HG03439 (cell line): ENCODE measurements around the gene RPL4.
"Not testable (repeated sequence)": the region's sequence is repeated elsewhere in the genome, so short reads cannot be mapped to it uniquely, and the experiment has no call there.

Source experiments
- ATAC-seq: cut with Tn5 transposase; IDR thresholded peaks from one replicate; pipeline ENCODE4 v1.9.1; 2021; ENCODE audit warnings: mild to moderate bottlenecking, moderate library complexity; ENCODE audit not compliant: unreplicated experiment

RPL4 gene

DNA sequence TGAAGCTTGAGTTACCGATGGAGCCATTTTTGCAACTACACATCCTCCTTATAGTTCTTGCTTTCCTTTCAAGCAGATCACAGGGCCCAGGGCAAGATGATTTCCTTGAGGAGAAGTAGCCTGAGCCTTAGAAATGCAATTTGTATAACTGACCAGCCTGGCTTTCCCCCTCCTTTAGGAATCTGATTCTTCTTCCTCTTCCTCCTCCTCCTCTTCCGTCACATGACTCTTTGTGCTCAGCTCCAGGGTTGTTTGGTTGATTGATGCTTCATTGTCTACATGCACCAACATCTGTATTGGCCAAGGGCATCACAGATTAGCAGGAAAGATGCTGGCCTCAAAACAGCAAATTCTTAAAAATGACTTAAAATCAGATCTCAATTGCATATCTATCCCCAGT, 10.4 kb downstream of the RPL4 start:
- no peak for ATAC-seq

GRCh38 chr15:66491846-66492245, 12.8 kb downstream of the RPL4 start:
- ATAC-seq, result no peak

DNA sequence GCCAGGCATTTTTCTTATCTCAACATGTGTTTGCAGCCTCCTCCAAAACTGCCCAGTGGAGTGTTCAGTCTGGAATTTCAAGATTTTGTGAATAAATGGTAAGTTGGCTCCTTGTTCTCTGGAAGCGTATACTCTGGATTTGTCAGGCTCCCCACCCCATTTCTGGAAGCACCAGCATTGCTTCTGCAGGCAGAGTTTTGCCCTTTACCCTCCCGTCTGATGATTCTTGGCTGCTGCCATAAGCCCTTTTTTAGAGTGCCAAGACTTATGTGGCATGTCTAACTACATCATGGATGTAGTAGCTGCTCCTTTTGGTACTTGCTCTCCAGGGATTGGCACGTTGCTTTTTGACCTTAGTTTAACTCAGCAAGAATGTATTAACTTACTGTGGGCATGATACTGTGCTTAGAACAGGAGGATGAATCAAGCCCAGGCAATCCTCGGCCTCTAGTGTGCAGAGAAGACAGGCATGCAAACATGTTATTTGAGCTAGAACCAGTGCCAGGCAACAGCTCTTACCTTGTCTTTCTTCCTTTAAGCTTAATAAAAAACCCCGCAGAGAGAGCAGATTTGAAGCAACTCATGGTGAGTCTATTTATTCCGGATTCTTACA, 15.4 kb downstream of the RPL4 start:
- ATAC-seq, result no peak

DNA sequence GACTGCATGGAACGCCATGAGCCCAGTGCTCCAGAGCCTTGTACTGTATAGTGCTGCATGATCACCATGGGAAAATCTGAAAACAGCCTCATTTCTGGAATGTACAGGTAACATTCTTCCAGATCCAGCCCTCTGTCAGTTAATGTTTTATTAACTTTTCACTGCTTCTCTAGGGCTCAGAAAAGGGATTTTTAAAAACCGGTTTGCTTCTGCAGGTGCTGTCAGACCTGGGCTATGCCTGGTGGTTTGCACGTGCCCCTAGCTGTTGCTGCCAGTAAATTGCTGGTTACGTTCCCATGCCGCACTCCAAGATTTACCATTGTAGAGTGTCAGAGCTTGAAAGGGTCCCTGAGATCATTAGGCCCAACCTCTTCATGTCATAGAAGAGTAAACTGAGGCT, 16.1 kb downstream of the RPL4 start:
- no peak for ATAC-seq

DNA sequence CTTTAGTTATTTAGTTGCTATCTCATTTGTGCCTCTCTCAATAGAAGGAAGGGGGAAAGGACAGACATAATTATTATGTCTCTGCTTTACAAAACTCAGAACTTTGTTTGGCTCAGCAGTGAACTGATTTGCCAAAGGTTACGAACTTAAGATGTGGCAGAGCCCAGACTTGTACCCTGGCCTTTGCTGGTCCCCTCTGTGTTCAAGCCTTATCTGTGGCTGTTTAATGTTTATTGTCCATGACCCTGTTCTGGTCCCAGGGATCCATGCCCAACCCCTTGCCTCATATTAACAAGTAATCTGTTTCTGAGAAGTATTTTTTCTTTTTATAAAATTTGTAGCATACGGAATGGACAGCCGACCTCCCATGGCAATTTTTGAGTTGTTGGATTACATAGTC, 17.8 kb downstream of the RPL4 start:
- ATAC-seq, result no peak

DNA sequence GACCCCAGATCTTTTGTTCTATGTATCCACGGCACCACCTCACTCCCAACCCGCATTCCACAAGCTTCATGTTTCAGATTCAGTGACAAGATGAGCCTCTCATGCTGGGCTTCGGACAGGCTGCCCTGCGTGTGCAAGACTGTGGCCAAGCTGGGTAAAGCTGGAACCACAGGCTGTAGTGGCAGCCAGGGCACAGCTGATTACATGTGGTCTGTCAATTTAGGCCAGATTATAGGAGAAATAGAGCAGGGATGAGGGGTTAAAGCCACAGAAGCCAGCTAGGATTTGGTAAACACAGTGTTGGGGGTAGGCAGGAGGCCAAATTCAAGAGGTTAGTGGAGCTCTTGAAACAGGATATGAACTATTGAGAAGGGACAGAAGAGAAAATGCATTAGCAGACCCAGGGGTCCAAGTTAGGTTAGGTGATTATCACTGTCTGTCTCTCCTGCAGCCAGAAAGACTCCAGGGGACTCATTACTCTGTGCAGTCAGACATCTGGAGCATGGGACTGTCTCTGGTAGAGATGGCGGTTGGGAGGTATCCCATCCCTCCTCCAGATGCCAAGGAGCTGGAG, 20.0 kb downstream of the RPL4 start:
- no peak for ATAC-seq

DNA sequence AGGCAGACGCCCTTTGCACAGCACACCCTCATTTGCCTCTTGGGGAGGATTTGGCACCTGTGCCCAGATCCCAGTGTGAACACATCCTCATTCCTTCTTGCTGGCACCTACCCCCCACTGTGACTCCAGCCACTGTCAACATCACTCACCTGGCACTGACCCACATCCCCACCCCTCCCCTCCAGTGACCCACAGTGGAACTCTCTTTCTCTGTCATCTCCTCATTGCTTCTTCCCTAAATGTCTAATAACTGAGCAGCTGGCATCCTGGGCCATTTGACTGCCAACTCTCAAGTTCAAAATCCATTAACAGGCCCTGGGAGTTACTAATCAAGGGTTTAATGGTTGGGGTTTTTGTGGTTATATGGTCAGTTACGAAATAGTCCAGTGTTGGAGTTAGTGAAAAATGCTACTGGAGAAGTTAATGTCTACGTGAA, 21.5 kb downstream of the RPL4 start:
- ATAC-seq, result no peak

DNA sequence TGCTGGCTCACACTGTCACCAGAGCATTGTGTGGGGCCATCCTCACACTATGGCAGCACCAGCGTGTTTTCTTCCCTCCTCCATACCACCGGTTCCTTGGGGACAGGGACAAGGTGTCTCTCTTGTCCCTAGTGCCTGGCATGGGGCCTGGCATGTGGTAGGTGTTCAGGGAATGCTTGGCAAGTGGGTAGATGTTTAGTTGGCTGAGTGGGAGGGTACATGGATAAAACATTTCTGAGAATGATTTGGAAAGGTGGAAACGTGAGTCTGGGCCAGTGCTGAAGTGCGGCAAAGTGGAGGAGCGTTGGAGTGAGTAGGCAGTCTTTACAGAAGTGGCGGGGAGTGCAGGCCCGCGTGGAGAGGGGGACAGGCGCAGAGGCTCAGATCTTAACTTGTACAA, 22.1 kb downstream of the RPL4 start:
- no peak for ATAC-seq

DNA sequence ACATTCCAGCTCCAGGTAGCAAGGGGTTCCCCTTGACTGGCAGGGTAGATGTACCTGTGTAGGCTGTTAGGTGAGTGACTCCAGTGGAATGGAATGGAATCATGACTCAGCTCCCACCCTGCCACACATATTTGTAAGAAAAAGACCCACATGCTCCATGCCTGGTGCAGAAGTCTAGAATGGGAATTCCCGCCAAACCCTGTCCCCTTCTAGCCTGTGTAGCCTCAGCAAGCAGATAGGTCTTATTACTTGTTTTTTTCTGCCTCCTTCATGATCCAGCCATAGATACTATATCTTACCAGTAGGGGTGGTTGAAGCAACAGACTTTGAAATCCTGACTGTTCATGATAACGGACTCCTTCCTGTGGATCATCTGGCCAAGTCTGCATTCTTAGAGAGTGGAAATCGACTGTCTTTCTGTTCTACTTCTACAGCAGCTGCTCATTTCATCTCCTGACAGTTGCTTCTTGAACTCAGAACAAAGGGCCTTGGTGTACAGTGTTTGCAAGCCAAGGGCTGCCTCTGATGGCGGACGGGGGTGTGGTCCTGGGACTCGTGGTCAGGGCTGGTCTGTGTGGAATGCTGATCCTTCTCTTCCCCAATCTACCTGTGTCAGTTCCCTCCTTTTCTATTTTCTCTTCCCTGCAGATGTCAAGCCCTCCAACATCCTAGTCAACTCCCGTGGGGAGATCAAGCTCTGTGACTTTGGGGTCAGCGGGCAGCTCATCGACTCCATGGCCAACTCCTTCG, 23.4 kb downstream of the RPL4 start:
- no peak for ATAC-seq

DNA sequence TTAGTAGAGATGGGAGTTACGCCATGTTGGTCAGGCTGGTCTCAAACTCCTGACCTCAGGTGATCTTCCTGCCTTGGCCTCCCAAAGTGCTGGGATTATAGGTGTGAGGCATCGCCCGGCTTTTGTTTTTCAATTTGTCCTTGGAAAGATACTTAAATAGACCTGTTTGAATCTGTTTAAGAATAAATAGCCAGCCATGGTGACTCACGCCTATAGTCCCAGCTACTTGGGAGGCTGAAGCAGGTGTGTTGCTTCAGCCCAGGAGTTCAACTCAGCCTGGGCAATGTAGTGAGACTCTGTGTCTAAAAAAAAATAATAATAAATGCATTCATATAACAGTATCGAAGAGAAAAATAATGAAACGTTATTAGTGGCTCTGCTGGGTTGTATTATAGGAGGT, 24.4 kb downstream of the RPL4 start:
- no peak for ATAC-seq

DNA sequence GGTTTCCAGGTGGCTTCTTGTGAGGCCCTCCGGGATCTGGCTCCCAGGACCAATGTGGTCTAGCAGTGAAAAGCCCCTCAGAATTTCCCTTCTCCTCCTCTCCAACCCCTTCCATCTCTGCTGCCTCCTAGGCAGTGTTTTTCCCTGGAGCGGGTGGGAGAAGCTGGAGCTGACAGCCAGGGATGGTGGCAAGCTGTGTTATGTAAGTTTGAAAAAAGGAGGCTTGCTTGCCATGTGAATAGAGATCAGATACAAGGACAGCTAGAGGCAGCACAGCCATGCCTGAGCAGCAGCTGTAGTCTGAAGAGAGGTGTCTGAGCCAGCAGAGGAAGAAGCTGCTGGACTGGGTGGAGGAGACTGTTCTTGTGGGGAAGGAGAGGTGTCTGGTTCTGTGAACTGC, 27.6 kb downstream of the RPL4 start:
- ATAC-seq, result no peak

GRCh38 chr15:66476535-66476934, 28.1 kb downstream of the RPL4 start:
- ATAC-seq, result no peak

DNA sequence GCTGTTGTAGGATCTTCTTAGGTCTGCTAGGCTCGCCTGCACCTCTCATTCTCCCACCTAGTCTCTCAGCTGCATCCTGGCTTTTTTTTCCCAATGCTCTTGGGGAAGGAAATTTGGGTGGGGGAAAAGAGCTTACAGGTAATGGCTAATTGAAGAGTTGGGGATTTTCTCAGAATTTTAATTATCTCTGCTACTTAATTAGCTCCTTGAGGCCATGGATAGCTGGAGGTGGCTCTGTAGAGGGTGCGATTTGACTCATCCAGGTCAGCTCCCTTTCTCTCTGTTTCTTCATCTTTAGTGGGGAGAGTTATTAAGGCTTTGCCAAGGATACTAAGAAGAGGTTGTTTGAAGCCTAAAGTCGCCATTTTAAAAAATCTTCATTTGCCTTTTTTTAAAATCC, 29.7 kb downstream of the RPL4 start:
- ATAC-seq, result no peak

GRCh38 chr15:66474135-66474534, 30.5 kb downstream of the RPL4 start:
- no peak for ATAC-seq

DNA sequence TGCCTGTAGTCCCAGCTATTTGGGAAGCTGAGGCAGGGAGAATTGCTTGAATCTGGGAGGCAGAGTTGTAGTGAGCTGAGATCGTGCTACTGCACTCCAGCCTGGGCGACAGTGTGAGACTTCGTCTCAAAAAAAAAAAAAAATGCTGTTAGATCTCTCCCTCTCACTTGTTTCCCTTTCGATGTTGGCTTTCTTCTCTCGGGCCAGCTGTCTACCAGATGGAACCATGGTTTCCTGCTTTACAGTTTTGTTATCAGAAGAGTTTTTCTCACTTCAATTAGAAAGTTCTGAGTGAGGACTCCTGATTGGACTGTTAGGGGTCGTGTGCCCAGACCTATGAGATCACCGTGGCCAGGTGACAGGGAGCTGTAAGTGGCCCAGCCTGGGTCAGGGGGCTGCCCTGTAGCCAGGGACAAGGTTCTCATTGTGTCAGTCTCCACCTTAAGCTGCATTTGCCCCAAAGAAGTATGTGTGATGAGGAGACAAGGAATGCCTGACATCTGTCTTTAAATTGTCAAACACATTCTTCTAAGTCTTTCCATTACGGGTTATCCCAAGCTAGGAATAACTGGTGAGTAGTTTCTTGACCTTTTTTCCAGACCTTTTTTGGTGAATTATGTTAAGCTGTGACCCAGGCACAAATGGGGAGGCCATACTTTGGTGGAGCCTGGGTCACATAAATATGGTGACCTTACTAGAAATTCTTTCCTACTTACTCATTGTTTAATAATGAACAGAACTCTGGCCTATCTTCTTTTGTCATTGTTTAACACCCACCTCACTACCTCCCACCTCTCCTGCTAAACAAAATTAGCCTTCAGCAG, 32.3 kb downstream of the RPL4 start:
- no peak for ATAC-seq

DNA sequence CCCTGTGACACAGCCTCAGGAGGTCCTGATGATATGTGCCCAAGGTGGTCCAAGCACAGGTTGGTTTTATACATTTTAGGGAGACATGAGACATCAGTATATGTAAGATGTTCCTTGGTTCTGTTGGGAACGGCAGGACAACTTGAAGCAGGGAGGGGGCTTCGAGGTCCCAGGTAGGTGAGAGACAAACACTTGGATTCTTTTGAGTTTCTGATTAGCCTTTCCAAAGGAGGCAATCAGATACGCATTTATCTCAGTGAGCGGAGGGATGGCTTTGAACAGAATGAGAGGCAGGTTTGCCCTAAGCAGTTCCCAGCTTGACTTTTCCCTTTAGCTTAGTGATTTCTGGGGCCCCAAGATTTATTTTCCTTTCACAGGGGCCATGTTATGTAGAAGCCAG, 33.8 kb downstream of the RPL4 start:
- not testable (repeated sequence) for ATAC-seq

- not testable (repeated sequence) for ATAC-seq
Measured at GRCh38 chr15:66467162-66468040, 37.3 kb downstream of the RPL4 start.

DNA sequence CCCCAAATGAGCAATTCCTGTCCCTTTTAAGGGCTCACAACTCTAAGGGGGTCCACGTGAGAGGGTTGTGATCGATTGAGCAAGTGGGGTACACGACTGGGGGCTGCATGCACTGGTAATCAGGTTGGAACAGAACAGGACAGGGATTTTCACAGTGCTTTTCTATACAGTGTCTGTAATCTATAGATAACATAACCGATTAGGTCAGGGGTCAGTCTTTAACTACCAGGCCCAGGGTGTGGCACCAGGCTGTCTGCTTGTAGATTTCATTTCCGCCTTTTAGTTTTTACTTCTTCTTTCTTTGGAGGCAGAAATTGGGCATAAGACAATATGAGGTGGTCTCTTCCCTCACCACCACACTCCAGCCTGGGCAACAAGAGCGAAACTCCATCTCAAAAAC, 39.4 kb downstream of the RPL4 start:
- ATAC-seq, result not testable (repeated sequence)

GRCh38 chr15:66462627-66463026, 42.0 kb downstream of the RPL4 start:
- no peak for ATAC-seq

DNA sequence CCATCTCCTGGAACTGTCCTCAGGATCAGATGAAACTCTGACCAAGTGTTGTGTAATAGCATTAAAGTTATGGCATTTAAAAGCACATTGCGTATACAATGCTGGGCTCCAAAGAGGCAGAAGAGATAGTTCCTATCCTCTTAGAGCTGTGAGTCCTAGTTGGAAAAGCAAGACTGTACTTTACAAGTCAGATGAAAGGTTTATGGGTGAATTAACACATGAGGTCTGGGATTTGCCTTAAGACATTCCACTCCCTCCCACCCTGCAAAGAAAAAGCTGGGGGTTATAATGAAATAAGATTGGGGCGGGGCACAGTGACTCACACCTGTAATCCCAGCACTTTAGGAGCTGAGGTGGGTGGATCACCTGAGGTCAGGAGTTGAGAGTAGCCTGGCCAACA, 42.7 kb downstream of the RPL4 start:
- no peak for ATAC-seq

GRCh38 chr15:66461294-66461693, 43.4 kb downstream of the RPL4 start:
- not testable (repeated sequence) for ATAC-seq
